ENCODE measurements around the gene ACSF3. TPM values are rescaled to one million over a fixed set of nuclear protein-coding genes. Genes with fewer than 3 reads are reported as not detected.
"Not testable (repeated sequence)": the region's sequence is repeated elsewhere in the genome, so short reads cannot be mapped to it uniquely, and the experiment has no call there.

The ACSF3 gene
- total RNA-seq, 1 donor from 2014 or later: 22.5 TPM

GRCh38 chr16:89054714-89055113, 38.9 kb upstream of the ACSF3 start:
- ATAC-seq (no peak), DNase-seq (no peak)
- intact Hi-C loops (cut with micrococcal nuclease): no loop called here

DNA sequence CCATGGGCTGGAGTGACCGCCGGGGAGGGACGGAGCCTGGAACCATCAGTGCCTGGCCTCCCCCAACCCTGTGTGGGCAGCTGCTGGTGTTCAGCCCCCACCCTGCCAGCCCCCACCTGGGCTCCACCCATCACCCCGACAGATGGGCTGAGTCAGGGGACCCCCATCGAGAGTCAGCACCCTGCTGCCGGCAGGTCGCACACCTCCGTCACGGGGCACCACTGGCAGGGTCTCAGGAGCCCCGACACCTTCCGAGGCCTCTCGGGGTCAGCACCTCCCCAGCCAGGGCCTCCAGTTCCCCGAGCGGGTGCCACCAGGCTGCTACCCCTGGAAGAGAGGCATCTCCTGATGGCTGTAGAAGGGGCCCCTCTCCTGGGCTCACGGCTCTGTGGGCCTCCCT, 38.3 kb upstream of the ACSF3 start:
- intact Hi-C loops (cut with micrococcal nuclease): no loop called here
- DNase-seq (no peak), ATAC-seq (no peak)

DNA sequence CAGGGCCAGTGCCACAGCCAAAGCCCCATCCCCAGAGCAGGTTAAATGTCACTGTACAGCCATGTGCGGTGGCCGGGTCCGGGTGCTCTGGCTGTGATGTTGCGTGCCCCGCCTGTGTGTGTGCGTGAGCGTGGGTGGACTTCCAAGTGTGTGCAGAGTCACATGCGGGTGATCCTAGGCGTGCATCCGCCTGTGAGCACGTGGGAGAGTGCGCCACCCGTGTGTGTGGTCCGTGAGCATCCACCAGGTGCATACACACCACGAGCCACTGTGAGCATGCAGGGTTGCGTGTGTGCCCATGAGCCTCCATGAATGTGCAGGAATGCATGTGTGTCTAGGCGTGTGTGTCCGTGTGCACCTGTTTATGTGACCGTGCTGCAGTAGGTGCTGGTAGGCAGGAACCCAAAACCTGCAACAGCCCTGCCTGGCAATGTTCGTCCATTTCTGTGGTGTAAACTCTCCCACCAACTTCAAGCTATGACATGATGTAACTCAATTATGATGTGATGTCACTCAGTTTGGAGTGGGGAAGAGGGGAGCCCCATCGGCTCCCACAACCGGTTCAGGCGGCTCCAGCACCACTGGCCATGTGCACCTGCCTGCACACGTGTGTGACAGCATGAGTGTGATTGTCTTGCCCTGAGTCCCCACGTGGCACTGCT, 37.6 kb upstream of the ACSF3 start:
- DNase-seq: no peak
- intact Hi-C loops (cut with micrococcal nuclease): no loop called here
- ATAC-seq: no peak

DNA sequence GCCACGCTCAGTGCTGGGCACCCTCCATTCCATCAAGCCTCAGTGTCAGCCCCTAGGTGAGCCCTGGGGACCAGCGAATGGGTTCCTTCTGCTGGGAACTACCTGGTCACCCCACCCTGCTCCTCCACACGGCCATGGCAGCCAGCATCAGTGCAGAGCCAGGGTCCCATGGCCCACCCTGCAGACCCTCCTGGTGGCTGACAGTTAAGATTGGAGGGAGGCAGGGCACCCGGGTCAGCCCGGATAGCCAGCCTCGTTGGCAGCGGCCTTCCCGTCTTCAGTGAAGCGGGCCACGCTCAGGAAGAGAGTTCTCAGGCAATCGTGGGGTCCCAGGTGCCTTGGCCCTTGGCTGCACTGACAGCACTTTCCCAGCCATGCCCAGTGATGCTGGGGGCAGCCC, 37.1 kb upstream of the ACSF3 start:
- intact Hi-C loops (cut with micrococcal nuclease): no loop called here
- no peak for DNase-seq

DNA sequence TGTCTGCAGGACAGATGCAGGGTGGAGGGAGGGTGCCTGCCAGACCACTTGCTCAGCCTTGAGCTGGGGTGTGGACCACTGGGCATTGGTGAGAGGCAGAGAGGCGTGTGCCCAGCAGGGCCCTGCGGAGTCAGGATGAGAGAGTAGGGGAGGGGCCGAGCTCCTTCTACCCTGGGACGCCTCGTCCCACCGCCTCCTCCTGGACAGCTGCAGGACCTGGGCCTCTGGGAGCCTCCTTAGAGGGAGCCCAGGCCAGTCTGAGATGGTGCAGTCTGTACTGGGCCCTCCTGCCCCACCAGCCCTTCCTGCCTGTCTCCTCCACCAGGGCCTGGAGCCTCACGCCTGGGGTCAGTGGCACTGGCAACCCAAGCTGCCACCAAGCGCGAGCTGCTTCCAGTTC, 35.9 kb upstream of the ACSF3 start:
- ATAC-seq: no peak
- intact Hi-C loops (cut with micrococcal nuclease): no loop called here
- DNase-seq: no peak

More for the DNA sequence above, 37.1 kb upstream of the ACSF3 start:
- ATAC-seq: no peak

- ATAC-seq (no peak), DNase-seq (no peak)
- intact Hi-C loops (cut with micrococcal nuclease): no loop called here
These were observed 34.8 kb upstream of the ACSF3 start for GRCh38 chr16:89058812-89059211.

- ATAC-seq (no peak), DNase-seq (no peak)
- intact Hi-C loops (cut with micrococcal nuclease): no loop called here
These were observed 33.4 kb upstream of the ACSF3 start for GRCh38 chr16:89060207-89060794.

- ATAC-seq: no peak
- intact Hi-C loops (cut with micrococcal nuclease): no loop called here
- no peak for DNase-seq
These were observed 32.6 kb upstream of the ACSF3 start for GRCh38 chr16:89061086-89061485.

DNA sequence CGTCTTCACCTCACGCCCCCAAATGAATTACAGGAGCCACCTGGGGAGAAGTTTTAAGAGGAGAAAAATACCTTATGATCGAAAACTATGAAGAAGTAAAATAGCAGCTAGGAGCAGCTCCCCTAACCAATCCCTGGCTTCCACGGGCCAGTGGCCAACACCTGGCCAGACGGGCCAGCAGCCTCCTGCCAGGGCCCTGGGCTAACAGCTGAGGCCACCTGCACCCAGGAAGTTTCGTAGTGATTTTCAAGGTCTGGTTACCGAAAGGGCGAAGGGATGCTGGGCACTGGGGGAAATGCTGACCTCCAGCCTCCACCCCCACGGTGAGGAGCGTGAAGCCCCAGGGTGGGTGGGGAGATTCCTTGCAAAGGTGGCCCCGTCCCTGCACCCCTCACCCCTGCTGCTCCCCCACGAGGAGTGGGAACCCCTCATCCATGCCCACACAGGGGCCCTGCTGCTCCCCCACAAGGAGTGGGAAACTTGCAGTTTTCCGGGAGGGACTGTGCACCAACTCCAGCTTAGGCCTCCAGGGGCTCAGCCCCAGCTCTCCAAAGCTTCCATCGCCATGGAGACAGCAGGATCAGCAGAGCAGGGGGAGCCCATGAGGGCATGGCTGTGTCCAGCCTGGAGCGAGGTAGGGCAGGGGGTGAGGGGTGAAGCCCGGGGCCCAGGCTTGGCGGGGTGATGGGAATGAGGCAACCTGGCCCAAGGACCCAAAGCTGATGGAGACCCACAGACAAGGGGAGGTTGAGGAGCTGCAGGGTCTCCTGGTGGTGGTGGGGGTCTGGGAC, 31.9 kb upstream of the ACSF3 start:
- ATAC-seq: no peak
- no peak for DNase-seq
- intact Hi-C loops (cut with micrococcal nuclease): no loop called here

DNA sequence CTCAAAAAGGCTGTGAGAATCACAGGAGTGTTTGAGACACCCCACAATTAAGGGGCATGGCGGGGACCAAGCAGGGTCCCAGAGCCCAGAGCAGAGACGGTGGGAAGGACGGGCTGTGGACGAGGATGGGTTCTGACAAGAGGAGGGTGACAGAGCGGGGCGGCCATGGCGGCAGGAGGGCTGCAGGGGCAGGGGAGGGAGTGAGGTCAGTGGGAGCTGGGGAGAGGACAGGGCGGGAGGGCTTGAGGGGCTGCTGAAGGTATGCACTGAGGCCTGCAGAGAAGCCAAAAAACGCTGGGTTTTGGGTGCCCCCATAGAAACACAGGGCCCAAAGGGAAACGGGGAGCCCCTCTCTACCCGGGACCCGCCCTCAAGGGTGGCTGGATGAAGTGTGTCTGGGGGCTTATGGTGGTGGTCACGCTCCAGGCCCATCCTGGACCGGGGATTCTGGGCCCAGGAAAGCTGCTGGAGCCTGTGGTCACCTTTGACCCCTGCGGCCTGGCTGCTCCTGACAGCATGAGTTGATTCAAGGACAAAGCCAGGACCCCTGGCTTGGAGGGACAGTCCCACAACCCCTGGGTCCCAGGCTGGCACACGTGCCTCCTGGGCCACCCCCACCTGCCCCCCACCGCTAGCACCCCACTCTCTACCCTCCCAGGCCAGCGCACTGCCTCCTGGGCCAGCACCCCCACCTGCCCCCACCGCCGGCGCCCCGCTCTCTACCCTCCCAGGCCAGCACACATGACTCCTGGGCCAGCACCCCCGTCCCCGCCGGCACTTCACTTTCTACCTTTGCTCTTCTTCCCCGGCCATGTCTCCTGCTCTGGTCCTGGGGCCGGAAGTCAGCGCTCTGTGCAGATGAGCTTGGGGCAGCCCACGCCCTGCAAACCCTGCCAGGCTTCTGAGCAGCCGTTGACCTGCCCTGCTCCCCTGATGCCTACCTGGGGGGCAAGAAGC, 31.0 kb upstream of the ACSF3 start:
- DNase-seq (no peak), ATAC-seq (no peak)
- intact Hi-C loops (cut with micrococcal nuclease): no loop called here

DNA sequence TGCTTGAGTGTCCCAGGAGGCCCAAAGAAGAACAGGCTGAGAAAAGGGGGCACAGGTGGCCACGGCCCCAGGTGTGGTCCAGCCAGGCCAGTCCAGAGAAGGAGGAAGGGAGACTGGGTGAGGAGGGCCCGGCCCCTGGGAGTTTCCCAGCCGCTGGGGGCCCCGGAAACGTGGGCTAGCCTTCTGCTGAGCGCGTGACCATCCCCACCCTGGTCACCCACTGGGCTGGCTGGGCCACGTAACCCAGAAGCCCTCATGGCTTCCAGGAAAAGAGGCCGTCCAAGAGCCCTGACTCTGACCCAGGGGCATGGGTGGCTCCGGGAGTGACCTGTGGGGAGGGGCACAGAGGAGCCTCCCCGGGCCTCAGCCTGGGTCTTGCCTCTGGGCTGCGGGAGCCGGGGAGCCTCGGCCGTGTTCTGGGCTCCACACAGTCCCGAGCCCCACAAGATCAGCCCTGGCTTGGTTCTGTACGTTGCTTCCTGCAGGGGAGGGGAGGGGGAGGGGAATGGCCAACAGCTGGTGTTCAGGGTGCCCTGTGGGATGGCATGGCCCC, 29.8 kb upstream of the ACSF3 start:
- intact Hi-C loops (cut with micrococcal nuclease): no loop called here
- DNase-seq: no peak
- ATAC-seq: no peak

DNA sequence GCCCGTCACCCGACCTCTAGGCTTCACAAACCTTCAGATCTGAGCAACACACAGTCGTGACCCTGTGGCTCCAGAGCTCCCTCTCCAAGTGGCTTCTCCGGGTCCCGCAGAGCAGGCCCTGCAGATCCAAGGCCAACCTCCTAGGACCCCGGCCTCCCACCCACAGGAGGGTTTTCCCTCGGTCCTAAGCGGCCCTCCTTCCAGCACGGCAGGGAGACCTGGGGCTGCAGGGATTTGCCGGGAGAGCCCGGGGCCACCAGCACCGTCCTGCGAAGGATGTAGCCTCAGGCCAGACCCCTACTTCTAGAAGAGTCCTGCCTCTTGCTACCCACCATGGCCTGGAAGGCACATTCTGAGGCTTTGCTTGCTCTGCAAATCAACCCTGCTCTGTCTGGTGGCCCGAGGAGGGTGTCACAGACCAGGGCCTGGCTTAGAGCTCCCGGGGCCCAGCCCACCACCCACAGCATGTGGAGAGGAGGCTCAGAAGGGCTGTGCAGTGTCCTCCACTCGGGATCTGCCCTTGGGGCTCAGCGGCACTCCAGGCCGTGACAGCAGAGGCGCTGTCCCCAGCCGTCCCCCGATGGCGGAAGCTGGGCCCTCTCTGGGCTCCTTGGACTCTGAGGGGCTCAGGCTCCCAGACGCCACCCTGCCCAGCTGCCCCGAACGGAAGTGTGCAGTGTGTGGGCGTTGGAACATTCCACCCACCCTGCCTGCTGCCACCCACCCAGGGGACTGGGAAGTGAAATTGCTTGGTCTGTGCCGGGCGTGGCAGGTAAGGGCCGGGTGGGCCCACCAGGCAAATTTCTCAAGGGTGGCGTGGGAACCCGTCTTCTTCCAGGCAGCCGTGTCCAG, 28.8 kb upstream of the ACSF3 start:
- intact Hi-C loops (cut with micrococcal nuclease): no loop called here
- DNase-seq (no peak), ATAC-seq (no peak)

DNA sequence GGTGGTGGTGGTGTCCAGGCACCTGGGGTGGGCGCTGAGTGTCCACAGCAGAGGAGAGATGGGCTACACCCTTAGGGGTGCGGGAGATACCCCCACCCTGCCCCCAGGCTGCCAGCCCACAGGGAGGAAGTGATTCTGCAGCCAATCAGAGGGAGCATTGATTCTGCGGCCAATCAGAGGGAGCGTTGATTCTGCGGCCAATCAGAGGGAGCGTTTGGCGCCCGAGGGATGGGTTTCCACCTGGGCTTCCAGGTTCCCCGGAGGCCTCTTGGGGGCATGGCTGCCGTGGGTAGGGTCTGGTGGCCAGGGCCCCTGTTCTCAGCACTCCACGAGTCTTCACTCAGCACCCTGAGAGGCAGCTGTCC, 28.2 kb upstream of the ACSF3 start:
- DNase-seq: no peak
- no peak for ATAC-seq
- intact Hi-C loops (cut with micrococcal nuclease): no loop called here

DNA sequence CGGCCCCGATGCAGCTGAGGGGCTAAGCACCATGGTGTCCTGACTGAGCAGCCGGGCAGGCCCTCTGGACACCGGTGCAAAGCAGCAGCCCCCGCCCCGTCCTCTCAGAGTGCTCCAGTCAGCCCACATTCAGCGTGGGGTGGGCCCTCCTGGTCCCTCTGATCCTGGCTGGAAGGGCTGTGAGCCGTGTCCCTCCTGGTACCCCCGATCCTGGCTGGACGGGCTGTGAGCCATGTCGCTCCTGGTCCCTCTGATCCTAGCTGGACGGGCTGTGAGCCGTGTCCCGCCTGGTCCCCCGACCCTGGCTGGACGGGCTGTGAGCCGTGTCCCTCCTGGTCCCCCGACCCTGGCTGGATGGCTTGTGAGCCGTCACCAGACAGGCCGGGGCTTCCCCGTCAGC, 26.9 kb upstream of the ACSF3 start:
- intact Hi-C loops (cut with micrococcal nuclease): no loop called here
- DNase-seq: no peak
- no peak for ATAC-seq

DNA sequence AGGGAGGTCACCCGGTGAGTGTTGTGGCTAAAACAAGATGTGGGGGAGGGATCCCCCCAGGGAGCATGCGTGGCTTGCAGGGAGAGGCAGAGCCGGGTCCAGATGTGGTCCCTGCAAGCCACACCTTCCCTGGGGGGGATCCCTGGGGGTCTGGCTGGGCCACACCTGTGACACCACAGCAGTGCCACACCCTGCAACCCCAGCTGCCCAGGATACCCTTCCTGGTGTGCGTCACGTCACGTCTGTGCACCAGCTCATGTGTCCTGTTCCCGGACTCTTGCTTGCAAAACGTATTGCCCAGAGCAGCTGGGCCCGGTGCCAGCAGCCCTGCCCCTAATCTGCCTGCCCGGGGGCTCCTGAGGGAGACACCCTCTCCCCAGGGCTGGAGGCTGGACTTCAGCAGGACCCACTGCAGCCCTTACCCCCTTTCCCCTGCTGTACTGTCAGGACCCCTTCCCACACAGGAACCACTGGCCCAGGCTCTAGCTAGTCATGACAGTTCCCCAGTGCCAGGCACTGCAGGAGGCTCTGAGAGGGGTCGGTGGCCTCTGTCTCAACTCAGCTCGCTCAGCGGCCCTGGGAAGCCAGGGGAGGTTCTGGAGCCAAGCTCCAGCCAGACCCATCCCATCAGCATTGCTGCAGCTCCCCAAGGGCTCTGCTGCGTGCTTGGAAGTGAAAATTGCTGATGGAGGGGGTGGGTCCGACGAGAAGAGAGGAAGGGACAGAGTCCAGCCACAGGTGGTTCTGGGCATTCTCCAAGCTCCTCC, 25.8 kb upstream of the ACSF3 start:
- intact Hi-C loops (cut with micrococcal nuclease): no loop called here
- DNase-seq: no peak
- no peak for ATAC-seq

GRCh38 chr16:89068814-89069616, 24.6 kb upstream of the ACSF3 start:
- DNase-seq; intact Hi-C loops (cut with micrococcal nuclease); ATAC-seq: not testable (repeated sequence)

GRCh38 chr16:89069920-89070319, 23.7 kb upstream of the ACSF3 start:
- ATAC-seq (no peak), DNase-seq (no peak)
- intact Hi-C loops (cut with micrococcal nuclease): loop anchor here (5.0 kb wide), 1 partner anchor 98 kb away; no protein-coding TSS in a partner anchor

Data from left ventricle myocardium superior (tissue), 1 donor.